Measurements from ENCODE around the gene ABLIM2. TPM values are rescaled to one million over a fixed set of nuclear protein-coding genes. Genes with fewer than 3 reads are reported as not detected.
"Not testable (repeated sequence)": the region's sequence is repeated elsewhere in the genome, so short reads cannot be mapped to it uniquely, and the experiment has no call there.

The ABLIM2 gene
- total RNA-seq, 1 donor from 2014 or later: 5.2 TPM

- DNase-seq: no peak
- H3K27me3 ChIP-seq (ENCODE audit: low read depth): no peaks in the 10 kb centered on the region
- peaks cover 9% of the 10 kb centered on the region for H3K4me1 ChIP-seq
- intact Hi-C loops (cut with DNase I): no loop called here
- H3K36me3 ChIP-seq: no peaks in the 10 kb centered on the region
- H3K9me3 ChIP-seq: no peaks in the 10 kb centered on the region
- H3K27ac ChIP-seq: no peak overlapping the region
- TF ChIP-seq CTCF (IDR thresholded peaks at IDR 0.05): no peak
- ATAC-seq: no peak
- no peak overlapping the region for H3K4me3 ChIP-seq
Observed at GRCh38 chr4:8140915-8141314, 17.7 kb downstream of the ABLIM2 start.

GRCh38 chr4:8139726-8140125 lies 18.9 kb downstream of the ABLIM2 start:
- H3K27me3 ChIP-seq (ENCODE audit: low read depth); intact Hi-C loops (cut with DNase I); H3K27ac ChIP-seq; DNase-seq; H3K4me1 ChIP-seq; H3K4me3 ChIP-seq; H3K36me3 ChIP-seq; ATAC-seq; H3K9me3 ChIP-seq: not testable (repeated sequence)

GRCh38 chr4:8136972-8137710 lies 21.5 kb downstream of the ABLIM2 start:
- intact Hi-C loops (cut with DNase I): no loop called here
- H3K27ac ChIP-seq: no peak overlapping the region
- no peaks in the 10 kb centered on the region for H3K27me3 ChIP-seq (ENCODE audit: low read depth)
- H3K9me3 ChIP-seq: no peaks in the 10 kb centered on the region
- no peak for TF ChIP-seq CTCF (IDR thresholded peaks at IDR 0.05)
- no peaks in the 10 kb centered on the region for H3K36me3 ChIP-seq
- DNase-seq (no peak), ATAC-seq (peak in 1 of 2 donors; percentile 8)
- H3K4me1 ChIP-seq: no peaks in the 10 kb centered on the region
- no peak overlapping the region for H3K4me3 ChIP-seq

GRCh38 chr4:8136529-8136928 lies 22.1 kb downstream of the ABLIM2 start:
- no peak for TF ChIP-seq CTCF (IDR thresholded peaks at IDR 0.05)
- Histone ChIP-seq H3K27ac (no peak overlapping the region), H3K4me1 (no peaks in the 10 kb centered on the region), H3K9me3 (no peaks in the 10 kb centered on the region), H3K27me3 (ENCODE audit: low read depth) (no peaks in the 10 kb centered on the region), H3K4me3 (no peak overlapping the region), H3K36me3 (no peaks in the 10 kb centered on the region)
- intact Hi-C loops (cut with DNase I): no loop called here
- DNase-seq (no peak), ATAC-seq (no peak)

- H3K4me1 ChIP-seq: no peaks in the 10 kb centered on the region
- TF ChIP-seq CTCF (IDR thresholded peaks at IDR 0.05): no peak
- intact Hi-C loops (cut with DNase I): no loop called here
- no peaks in the 10 kb centered on the region for H3K9me3 ChIP-seq
- H3K27me3 ChIP-seq (ENCODE audit: low read depth): no peaks in the 10 kb centered on the region
- no peak for DNase-seq
- no peaks in the 10 kb centered on the region for H3K36me3 ChIP-seq
- H3K4me3 ChIP-seq: no peak overlapping the region
- H3K27ac ChIP-seq: no peak overlapping the region
- no peak for ATAC-seq
Observed at GRCh38 chr4:8135666-8136065, 22.9 kb downstream of the ABLIM2 start.

- no peak for TF ChIP-seq CTCF (IDR thresholded peaks at IDR 0.05)
- ATAC-seq (no peak), DNase-seq (no peak)
- H3K4me3 ChIP-seq: no peak overlapping the region
- no peaks in the 10 kb centered on the region for H3K27me3 ChIP-seq (ENCODE audit: low read depth)
- H3K4me1 ChIP-seq: no peaks in the 10 kb centered on the region
- intact Hi-C loops (cut with DNase I): no loop called here
- H3K27ac ChIP-seq: no peak overlapping the region
- H3K36me3 ChIP-seq: no peaks in the 10 kb centered on the region
- H3K9me3 ChIP-seq: no peaks in the 10 kb centered on the region
Observed at GRCh38 chr4:8133897-8134563, 24.6 kb downstream of the ABLIM2 start.

All from lower lobe of right lung (tissue), 2 donors.